ENCODE measurements around the gene RET.

RET gene

DNA sequence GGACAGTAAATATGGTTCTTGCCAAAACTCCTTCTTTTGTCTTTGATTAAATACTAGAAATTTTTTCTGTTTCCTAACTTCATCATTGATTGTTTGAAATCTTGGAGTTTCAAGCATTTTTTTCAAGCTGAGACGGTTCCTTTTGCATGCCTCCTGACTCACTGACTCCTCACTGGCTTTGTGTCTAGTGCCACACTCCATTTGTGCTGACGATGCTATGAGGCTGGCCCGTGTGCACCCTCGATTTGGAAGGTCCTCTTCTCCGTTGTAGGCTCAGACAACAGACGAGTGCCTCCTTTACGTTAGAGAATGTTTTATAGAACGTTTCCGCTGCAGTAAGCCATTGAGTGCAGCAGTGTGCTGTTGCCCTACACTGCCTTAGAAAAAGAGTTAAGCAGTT lies 50.6 kb downstream of the RET start:
- no peaks in the 10 kb centered on the region for H4K20me1 ChIP-seq (ENCODE audit: control insufficient read depth, insufficient read depth, low read depth, low read length)
- H3K9me2 ChIP-seq (replicated peaks; ENCODE audit: control insufficient read depth, low read length), result no peaks in the 10 kb centered on the region
- no peak overlapping the region for H3K4me2 ChIP-seq (ENCODE audit: low read length)
- peaks cover 9% of the 10 kb centered on the region for H3K4me1 ChIP-seq (ENCODE audit: control insufficient read depth, low read length)
- H3K4me3 ChIP-seq (ENCODE audit: low read length), result no peak overlapping the region
- no peaks in the 10 kb centered on the region for H3K36me3 ChIP-seq (ENCODE audit: control insufficient read depth, low read length)
- no peaks in the 10 kb centered on the region for H3K9me3 ChIP-seq (ENCODE audit: control insufficient read depth, insufficient read depth, low read length)
- TF ChIP-seq, protein P1, sequence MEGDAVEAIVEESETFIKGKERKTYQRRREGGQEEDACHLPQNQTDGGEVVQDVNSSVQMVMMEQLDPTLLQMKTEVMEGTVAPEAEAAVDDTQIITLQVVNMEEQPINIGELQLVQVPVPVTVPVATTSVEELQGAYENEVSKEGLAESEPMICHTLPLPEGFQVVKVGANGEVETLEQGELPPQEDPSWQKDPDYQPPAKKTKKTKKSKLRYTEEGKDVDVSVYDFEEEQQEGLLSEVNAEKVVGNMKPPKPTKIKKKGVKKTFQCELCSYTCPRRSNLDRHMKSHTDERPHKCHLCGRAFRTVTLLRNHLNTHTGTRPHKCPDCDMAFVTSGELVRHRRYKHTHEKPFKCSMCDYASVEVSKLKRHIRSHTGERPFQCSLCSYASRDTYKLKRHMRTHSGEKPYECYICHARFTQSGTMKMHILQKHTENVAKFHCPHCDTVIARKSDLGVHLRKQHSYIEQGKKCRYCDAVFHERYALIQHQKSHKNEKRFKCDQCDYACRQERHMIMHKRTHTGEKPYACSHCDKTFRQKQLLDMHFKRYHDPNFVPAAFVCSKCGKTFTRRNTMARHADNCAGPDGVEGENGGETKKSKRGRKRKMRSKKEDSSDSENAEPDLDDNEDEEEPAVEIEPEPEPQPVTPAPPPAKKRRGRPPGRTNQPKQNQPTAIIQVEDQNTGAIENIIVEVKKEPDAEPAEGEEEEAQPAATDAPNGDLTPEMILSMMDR (IDR thresholded peaks at IDR 0.05; ENCODE audit: low read depth, low read length, poor library complexity, severe bottlenecking), result no peak
- TF ChIP-seq EZH2phosphoT487 (IDR thresholded peaks at IDR 0.05; ENCODE audit: borderline replicate concordance, low read length), result no peak
- H3K79me2 ChIP-seq (ENCODE audit: control insufficient read depth, low read length), result no peaks in the 10 kb centered on the region
- no peaks in the 10 kb centered on the region for H3F3A ChIP-seq (ENCODE audit: control insufficient read depth, insufficient read depth)
- no peak overlapping the region for H3K27ac ChIP-seq (ENCODE audit: low read depth, low read length)
- H3K27me3 ChIP-seq (ENCODE audit: control insufficient read depth, low read length), result no peaks in the 10 kb centered on the region; the same call in 1 of the 2 replicates

GRCh38 chr10:43128331-43128730 lies 51.5 kb downstream of the RET start:
- Histone ChIP-seq H3K36me3 (ENCODE audit: control insufficient read depth, low read length) (no peaks in the 10 kb centered on the region), H3K4me2 (ENCODE audit: low read length) (no peak overlapping the region)

DNA sequence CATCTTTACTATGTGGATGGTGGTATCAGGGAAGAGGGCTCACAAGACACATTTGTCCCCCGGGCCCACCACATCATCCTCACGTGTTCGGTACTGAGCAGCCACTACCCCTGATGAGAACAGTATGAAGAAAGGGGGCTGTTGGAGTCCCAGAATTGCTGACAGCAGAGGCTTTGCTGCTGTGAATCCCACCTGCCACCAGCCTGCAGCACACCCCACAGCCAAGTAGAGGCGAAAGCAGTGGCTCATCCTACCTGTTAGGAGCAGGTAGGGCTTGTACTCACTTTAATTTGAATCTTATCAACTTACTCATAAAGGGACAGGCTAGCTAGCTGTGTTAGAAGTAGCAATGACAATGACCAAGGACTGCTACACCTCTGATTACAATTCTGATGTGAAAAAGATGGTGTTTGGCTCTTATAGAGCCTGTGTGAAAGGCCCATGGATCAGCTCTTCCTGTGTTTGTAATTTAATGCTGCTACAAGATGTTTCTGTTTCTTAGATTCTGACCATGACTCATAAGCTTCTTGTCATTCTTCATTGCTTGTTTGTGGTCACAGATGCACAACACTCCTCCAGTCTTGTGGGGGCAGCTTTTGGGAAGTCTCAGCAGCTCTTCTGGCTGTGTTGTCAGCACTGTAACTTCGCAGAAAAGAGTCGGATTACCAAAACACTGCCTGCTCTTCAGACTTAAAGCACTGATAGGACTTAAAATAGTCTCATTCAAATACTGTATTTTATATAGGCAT lies 52.3 kb downstream of the RET start:
- no peaks in the 10 kb centered on the region for H3K36me3 ChIP-seq (ENCODE audit: control insufficient read depth, low read length)
- H3K4me1 ChIP-seq (ENCODE audit: control insufficient read depth, low read length), result peaks cover 21% of the 10 kb centered on the region
- no peaks in the 10 kb centered on the region for H3K9me2 ChIP-seq (replicated peaks; ENCODE audit: control insufficient read depth, low read length)
- no peaks in the 10 kb centered on the region for H3F3A ChIP-seq (ENCODE audit: control insufficient read depth, insufficient read depth)
- TF ChIP-seq, protein P1 (IDR thresholded peaks at IDR 0.05; ENCODE audit: low read depth, low read length, poor library complexity, severe bottlenecking), result no peak
- H4K20me1 ChIP-seq (ENCODE audit: control insufficient read depth, insufficient read depth, low read depth, low read length), result no peaks in the 10 kb centered on the region
- H3K79me2 ChIP-seq (ENCODE audit: control insufficient read depth, low read length), result no peaks in the 10 kb centered on the region
- H3K4me3 ChIP-seq (ENCODE audit: low read length), result no peak overlapping the region
- no peak overlapping the region for H3K27ac ChIP-seq (ENCODE audit: low read depth, low read length)
- H3K9me3 ChIP-seq (ENCODE audit: control insufficient read depth, insufficient read depth, low read length), result no peaks in the 10 kb centered on the region
- H3K4me2 ChIP-seq (ENCODE audit: low read length), result no peak overlapping the region
- no peaks in the 10 kb centered on the region; the same call in 1 of the 2 replicates for H3K27me3 ChIP-seq (ENCODE audit: control insufficient read depth, low read length)

More at GRCh38 chr10:43128331-43128730, 51.5 kb downstream of the RET start:
- H3K27ac ChIP-seq (ENCODE audit: low read depth, low read length), result no peak overlapping the region
- H3K9me3 ChIP-seq (ENCODE audit: control insufficient read depth, insufficient read depth, low read length), result no peaks in the 10 kb centered on the region
- peaks cover 13% of the 10 kb centered on the region for H3K4me1 ChIP-seq (ENCODE audit: control insufficient read depth, low read length)
- H3K9me2 ChIP-seq (replicated peaks; ENCODE audit: control insufficient read depth, low read length), result no peaks in the 10 kb centered on the region
- H3K27me3 ChIP-seq (ENCODE audit: control insufficient read depth, low read length), result no peaks in the 10 kb centered on the region; the same call in 1 of the 2 replicates
- no peaks in the 10 kb centered on the region for H3F3A ChIP-seq (ENCODE audit: control insufficient read depth, insufficient read depth)
- TF ChIP-seq EZH2phosphoT487 (IDR thresholded peaks at IDR 0.05; ENCODE audit: borderline replicate concordance, low read length), result no peak
- TF ChIP-seq, protein P1 (IDR thresholded peaks at IDR 0.05; ENCODE audit: low read depth, low read length, poor library complexity, severe bottlenecking), result no peak
- H3K4me3 ChIP-seq (ENCODE audit: low read length), result no peak overlapping the region
- H4K20me1 ChIP-seq (ENCODE audit: control insufficient read depth, insufficient read depth, low read depth, low read length), result no peaks in the 10 kb centered on the region
- no peaks in the 10 kb centered on the region for H3K79me2 ChIP-seq (ENCODE audit: control insufficient read depth, low read length)

Measured in DOHH2 (cell line).